Suprapubic skin (tissue), 4 donors: ENCODE results near the gene DDT.

Experiments
- CTCF ChIP-seq, 2 donors: fragments of 200-600 bp in 1 of 2; fragments of 450-650 bp in 1 of 2; sonication (generic) in 1 of 2; IDR thresholded peaks; one replicate each; pipeline ENCODE4 v1.5.1; 2016 to 2019; ENCODE audit warnings: antibody characterized with exemption in 2 of 2, mild to moderate bottlenecking in 1 of 2, moderate library complexity in 1 of 2
- EP300 ChIP-seq: sonication (generic); formaldehyde crosslinking; IDR thresholded peaks from one replicate; pipeline ENCODE4 v1.6.1; 2017; ENCODE audit warnings: antibody characterized with exemption
- POLR2A ChIP-seq, 2 donors: fragments of 450-650 bp; IDR thresholded peaks; one replicate each; pipeline ENCODE4 v1.6.1; 2017; ENCODE audit warnings: antibody characterized with exemption in 2 of 2, mild to moderate bottlenecking in 2 of 2, moderate library complexity in 2 of 2
- POLR2AphosphoS5 ChIP-seq, 3 donors: sonication (generic); formaldehyde crosslinking; IDR thresholded peaks; one replicate each; pipeline ENCODE4 v1.6.1; 2017; ENCODE audit warnings: antibody characterized with exemption in 3 of 3

GRCh38 chr22:24001314-24001713 is 27.1 kb upstream of the DDT start:
- TF ChIP-seq POLR2AphosphoS5 (IDR thresholded peaks at IDR 0.05), result no peak
- TF ChIP-seq CTCF (IDR thresholded peaks at IDR 0.05), result peak in 1 of 2 donors; percentile 5
- TF ChIP-seq EP300, result no peak
- no peak for TF ChIP-seq POLR2A (IDR thresholded peaks at IDR 0.05)
